Right ventricle myocardium superior (tissue), 1 donor: ENCODE results near the gene USP43. TPM values are rescaled to one million over a fixed set of nuclear protein-coding genes. Genes with fewer than 3 reads are reported as not detected.

Source experiments
- ATAC-seq: fragments of 200-7000 bp; cut with Tn5 transposase; one replicate; pipeline ENCODE4 v1.9.1; 2020; ENCODE audit warnings: mild to moderate bottlenecking; ENCODE audit not compliant: poor library complexity
- DNase-seq: peaks from one replicate; pipeline ENCODE4 v3.0.0-alpha.2; 2020
- intact Hi-C: fragments of 100-400 bp; cut with DNase I; formaldehyde crosslinking; loops from one replicate; pipeline ENCODE4 v1.11.2; 2022
- total RNA-seq: library from RNA; stranded (reverse); fragmentation: NEBNext Ultra II Directional; extraction: Animal tissue kit (Norgen Biotek cat#: 25700); gene quantifications from one replicate; pipeline ENCODE4 v1.2.1, GENCODE V29; 2021
- donor health status: DM: no; HTN: yes; CAD: no; lungs with severe emphysema.

Gene USP43
- total RNA-seq, 1 donor from 2014 or later, result not detected

- intact Hi-C loops, result no loop called here
- ATAC-seq (no peak), DNase-seq (no peak)
Measured at GRCh38 chr17:9765322-9765721, 120.0 kb downstream of the USP43 start.

GRCh38 chr17:9766970-9767369 is 121.7 kb downstream of the USP43 start:
- ATAC-seq (peak; percentile 11), DNase-seq (no peak)
- intact Hi-C loops, result no loop called here

GRCh38 chr17:9767432-9767991 is 122.2 kb downstream of the USP43 start:
- intact Hi-C loops, result no loop called here
- DNase-seq (no peak), ATAC-seq (no peak)

GRCh38 chr17:9768381-9768934 is 123.1 kb downstream of the USP43 start:
- DNase-seq, result no peak
- intact Hi-C loops, result no loop called here
- ATAC-seq, result no peak

- intact Hi-C loops, result no loop called here
- no peak for ATAC-seq
- no peak for DNase-seq
Measured at GRCh38 chr17:9769036-9769695, 123.8 kb downstream of the USP43 start.

GRCh38 chr17:9771465-9771864 is 126.1 kb downstream of the USP43 start:
- ATAC-seq (no peak), DNase-seq (no peak)
- intact Hi-C loops, result no loop called here

GRCh38 chr17:9772658-9773057 is 127.3 kb downstream of the USP43 start:
- intact Hi-C loops, result no loop called here
- no peak for DNase-seq
- no peak for ATAC-seq

- intact Hi-C loops, result no loop called here
- no peak for ATAC-seq
Measured at GRCh38 chr17:9776911-9777310, 131.6 kb downstream of the USP43 start.

More at GRCh38 chr17:9776911-9777310, 131.6 kb downstream of the USP43 start:
- no peak for DNase-seq

Other genes with a start within 250 kb of the USP43 start
- 62.8 TPM for gene STX8, start 69.7 kb upstream of the USP43 start, total RNA-seq
- 0.38 TPM for gene CFAP52, start 68.9 kb upstream of the USP43 start, total RNA-seq
- gene DHRS7C, start 146.1 kb downstream of the USP43 start, total RNA-seq, result 71.6 TPM
- not detected for gene GSG1L2, start 176.6 kb downstream of the USP43 start, total RNA-seq
- 0.11 TPM for gene GLP2R, start 180.4 kb downstream of the USP43 start, total RNA-seq